Measurements from ENCODE around the gene FAM222B. TPM values are rescaled to one million over a fixed set of nuclear protein-coding genes. Genes with fewer than 3 reads are reported as not detected.

Gene FAM222B
- total RNA-seq, 2 donors from 2014 or later, result 19.9 to 23.4 TPM

DNA sequence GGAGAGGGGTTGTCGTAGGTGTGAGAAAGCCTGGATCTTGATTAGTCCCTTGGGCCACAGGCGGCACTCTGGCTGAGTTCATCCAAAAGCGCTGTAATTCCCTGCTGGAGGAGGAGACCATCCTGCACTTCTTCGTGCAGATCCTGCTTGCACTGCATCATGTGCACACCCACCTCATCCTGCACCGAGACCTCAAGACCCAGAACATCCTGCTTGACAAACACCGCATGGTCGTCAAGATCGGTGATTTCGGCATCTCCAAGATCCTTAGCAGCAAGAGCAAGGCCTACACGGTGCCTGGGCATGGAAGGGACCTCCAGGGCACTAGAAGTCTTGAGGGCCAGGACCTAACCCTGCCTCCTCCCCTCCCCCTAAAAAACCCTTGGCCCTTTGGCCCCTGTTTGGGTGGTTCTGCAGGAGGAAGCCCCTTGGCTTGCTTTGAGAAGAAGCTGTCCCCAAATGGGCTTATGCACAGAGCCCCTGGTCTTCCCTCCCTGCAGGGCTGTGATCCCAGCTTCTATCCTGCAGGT is 107.8 kb downstream of the FAM222B start:
- no peak overlapping the region for H3K27ac ChIP-seq
- no peaks in the 10 kb centered on the region for H3K27me3 ChIP-seq (replicated peaks; ENCODE audit: insufficient read depth)
- no peak overlapping the region for H3K4me3 ChIP-seq
- DNase-seq (ENCODE audit: low spot score), result no peak
- TF ChIP-seq, protein P1, sequence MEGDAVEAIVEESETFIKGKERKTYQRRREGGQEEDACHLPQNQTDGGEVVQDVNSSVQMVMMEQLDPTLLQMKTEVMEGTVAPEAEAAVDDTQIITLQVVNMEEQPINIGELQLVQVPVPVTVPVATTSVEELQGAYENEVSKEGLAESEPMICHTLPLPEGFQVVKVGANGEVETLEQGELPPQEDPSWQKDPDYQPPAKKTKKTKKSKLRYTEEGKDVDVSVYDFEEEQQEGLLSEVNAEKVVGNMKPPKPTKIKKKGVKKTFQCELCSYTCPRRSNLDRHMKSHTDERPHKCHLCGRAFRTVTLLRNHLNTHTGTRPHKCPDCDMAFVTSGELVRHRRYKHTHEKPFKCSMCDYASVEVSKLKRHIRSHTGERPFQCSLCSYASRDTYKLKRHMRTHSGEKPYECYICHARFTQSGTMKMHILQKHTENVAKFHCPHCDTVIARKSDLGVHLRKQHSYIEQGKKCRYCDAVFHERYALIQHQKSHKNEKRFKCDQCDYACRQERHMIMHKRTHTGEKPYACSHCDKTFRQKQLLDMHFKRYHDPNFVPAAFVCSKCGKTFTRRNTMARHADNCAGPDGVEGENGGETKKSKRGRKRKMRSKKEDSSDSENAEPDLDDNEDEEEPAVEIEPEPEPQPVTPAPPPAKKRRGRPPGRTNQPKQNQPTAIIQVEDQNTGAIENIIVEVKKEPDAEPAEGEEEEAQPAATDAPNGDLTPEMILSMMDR (IDR thresholded peaks at IDR 0.05), result no peak
- no peaks in the 10 kb centered on the region for H3K4me1 ChIP-seq (ENCODE audit: control insufficient read depth in 1 of 2, low read depth in 2 of 2)
- ATAC-seq (ENCODE audit: insufficient number of reproducible peaks, low FRiP score, low read depth), result no peak
- no peaks in the 10 kb centered on the region for H3K9me3 ChIP-seq
- H3K36me3 ChIP-seq, result no peaks in the 10 kb centered on the region

DNA sequence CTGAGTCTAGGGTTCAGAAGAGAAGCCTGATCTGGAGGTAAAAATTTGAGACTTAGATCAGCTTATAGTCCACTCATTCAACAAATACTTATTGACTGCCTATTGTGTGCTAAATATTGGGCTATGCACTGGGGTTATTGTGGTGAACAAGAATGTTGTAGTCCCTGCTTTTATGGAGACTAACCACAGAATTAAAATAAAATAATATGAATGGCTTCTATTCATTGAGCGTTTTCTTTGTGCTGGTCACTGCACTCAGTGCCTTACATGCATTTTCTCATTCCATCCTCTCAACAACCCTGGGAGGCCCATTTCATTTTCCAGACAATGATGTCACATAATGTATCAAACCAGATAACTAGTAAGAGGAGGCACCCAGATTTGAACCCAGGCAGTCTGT is 109.2 kb downstream of the FAM222B start:
- ATAC-seq (ENCODE audit: insufficient number of reproducible peaks, low FRiP score, low read depth), result no peak
- Histone ChIP-seq H3K4me1 (ENCODE audit: control insufficient read depth in 1 of 2, low read depth in 2 of 2) (peaks cover 0 to 3% of the 10 kb centered on the region in 2 donors), H3K27ac (no peak overlapping the region), H3K9me3 (no peaks in the 10 kb centered on the region), H3K27me3 (replicated peaks; ENCODE audit: insufficient read depth) (no peaks in the 10 kb centered on the region), H3K36me3 (no peaks in the 10 kb centered on the region), H3K4me3 (no peak overlapping the region)
- DNase-seq (ENCODE audit: low spot score), result no peak
- TF ChIP-seq, protein P1 (IDR thresholded peaks at IDR 0.05), result no peak

DNA sequence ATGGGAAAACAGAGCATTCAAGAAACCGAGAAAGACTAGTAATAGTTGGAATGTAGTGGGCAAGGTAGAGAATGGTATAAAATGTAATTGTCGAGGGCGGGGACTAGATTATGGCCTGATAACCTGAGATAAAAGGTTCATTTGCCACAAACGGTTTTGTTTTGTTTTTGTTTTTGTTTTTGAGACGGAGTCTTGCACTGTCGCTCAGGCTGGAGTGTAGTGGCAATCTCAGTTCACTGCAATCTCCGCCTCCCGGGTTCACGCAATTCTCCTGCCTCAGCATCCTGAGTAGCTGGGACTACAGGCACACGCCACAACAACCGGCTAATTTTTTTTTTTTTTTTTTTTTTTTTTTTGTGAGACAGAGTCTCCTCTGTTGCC is 112.7 kb downstream of the FAM222B start:
- H3K36me3 ChIP-seq, result no peaks in the 10 kb centered on the region
- no peak overlapping the region for H3K4me3 ChIP-seq
- no peak overlapping the region for H3K27ac ChIP-seq
- peaks cover 19 to 20% of the 10 kb centered on the region in 2 donors for H3K4me1 ChIP-seq (ENCODE audit: control insufficient read depth in 1 of 2, low read depth in 2 of 2)
- DNase-seq (ENCODE audit: low spot score), result no peak
- TF ChIP-seq, protein P1 (IDR thresholded peaks at IDR 0.05), result no peak
- no peak for ATAC-seq (ENCODE audit: insufficient number of reproducible peaks, low FRiP score, low read depth)
- H3K9me3 ChIP-seq, result no peaks in the 10 kb centered on the region
- H3K27me3 ChIP-seq (replicated peaks; ENCODE audit: insufficient read depth), result no peaks in the 10 kb centered on the region

DNA sequence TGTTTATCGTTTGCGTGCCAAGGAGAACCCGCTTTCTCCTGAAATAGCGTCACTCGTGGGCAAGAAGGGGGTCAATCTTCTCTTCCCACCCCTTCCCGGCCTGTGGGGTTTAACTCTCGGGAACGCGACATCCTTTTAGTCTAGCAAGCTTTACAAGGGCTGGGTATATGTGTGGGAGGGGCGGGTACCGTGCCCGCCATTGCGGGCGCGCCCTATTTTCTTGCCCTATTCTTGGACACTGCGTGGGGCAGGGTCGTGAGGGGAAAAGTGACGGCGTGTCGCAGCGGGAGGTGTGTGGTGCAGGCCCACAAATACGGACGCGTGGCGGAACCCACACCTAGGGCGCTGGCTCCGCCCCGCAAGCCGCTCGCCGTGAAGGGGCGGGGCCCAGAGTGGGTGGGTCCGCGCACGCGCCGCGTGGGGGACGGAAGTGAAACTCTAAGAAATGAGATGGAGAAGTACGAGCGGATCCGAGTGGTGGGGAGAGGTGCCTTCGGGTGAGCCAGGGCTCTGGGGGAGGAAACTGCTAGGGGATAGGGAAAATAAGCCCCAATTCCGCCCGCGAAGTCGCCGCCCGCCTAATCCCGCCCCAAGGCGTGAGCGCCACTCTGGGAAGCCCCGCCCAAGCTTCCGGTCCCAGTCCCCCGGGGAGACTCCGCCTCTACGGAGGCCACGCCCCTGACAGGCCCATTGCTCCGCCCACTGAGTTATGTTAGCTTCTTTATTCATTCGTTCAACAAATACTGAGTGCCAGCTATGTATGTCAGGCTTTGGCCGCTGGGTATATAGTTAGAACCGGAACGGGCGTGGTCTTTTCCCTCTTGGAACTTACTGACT is 114.0 kb downstream of the FAM222B start, which contains the start of gene NEK8:
Gene NEK8, plus strand, starts transcription at position 425 of the 837 bp plus-strand sequence. Its CDS starts 26 bp downstream, at position 451.
- Histone ChIP-seq H3K36me3 (peaks cover 11% of the 10 kb centered on the region), H3K9me3 (no peaks in the 10 kb centered on the region), H3K4me3 (peak within 1 kb of the TSS; percentile 74), H3K27ac (peak within 1 kb of the TSS; percentile 93), H3K4me1 (ENCODE audit: control insufficient read depth in 1 of 2, low read depth in 2 of 2) (peaks cover 19 to 21% of the 10 kb centered on the region in 2 donors), H3K27me3 (replicated peaks; ENCODE audit: insufficient read depth) (no peaks in the 10 kb centered on the region)
- TF ChIP-seq, protein P1 (IDR thresholded peaks at IDR 0.05), result no peak
- DNase-seq (ENCODE audit: low spot score) (peak; percentile 93), ATAC-seq (ENCODE audit: insufficient number of reproducible peaks, low FRiP score, low read depth) (peak; percentile 72)

DNA sequence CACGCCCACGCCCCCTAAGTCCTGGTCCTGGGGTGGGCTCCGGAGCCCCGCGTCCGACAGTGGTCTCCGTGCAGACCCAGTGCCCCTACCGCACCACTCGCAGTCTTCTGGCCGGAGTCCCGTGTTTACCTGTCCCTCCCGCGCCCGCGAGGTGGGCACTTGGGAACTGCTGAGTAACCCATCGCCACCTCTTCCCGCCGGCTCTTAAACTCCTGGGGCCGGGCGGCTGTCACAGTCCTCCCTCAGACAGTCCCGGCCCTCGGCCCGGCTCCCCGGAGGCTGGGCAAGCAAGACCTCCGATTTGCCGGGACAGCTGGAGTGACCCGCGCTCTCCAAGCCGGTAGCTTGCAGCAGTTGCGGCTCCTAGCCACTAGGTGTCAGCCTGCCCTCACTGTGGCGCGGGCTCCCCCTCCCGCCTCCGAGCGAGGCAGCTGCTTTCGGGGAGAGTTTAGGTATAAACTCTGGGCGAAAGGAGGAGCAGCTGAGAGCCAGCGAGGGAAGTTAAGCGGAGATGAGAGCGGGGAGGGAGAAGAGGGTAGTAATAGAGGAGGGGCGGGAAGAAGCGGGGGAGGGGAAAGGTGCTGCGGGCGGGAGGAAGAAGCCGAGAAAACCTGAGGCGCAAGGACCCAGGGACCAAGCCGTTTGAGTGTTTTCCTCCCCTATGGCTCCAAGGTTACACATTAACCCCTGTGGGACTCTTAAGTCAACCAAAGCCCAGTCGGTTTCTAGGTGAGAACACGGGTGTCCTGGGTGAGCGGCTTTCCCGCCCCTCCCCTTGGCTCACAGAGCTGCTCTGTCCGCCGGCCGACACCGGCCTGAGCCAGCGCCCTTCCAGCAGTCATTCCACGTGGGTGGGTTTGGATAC is 115.7 kb downstream of the FAM222B start:
- H3K9me3 ChIP-seq, result no peaks in the 10 kb centered on the region
- H3K27ac ChIP-seq, result peak overlapping the region; percentile 93
- H3K4me3 ChIP-seq, result peak overlapping the region; percentile 74
- TF ChIP-seq, protein P1 (IDR thresholded peaks at IDR 0.05), result peak; percentile 100
- ATAC-seq (ENCODE audit: insufficient number of reproducible peaks, low FRiP score, low read depth) (peak; percentile 72), DNase-seq (ENCODE audit: low spot score) (no peak)
- H3K27me3 ChIP-seq (replicated peaks; ENCODE audit: insufficient read depth), result no peaks in the 10 kb centered on the region
- H3K4me1 ChIP-seq (ENCODE audit: control insufficient read depth in 1 of 2, low read depth in 2 of 2), result peaks cover 19 to 32% of the 10 kb centered on the region in 2 donors
- peaks cover 27% of the 10 kb centered on the region for H3K36me3 ChIP-seq

All from thoracic aorta (tissue), 2 donors.